Breast epithelium (tissue), 3 donors: ENCODE results near the gene HMCN1.

Source experiments
- POLR2A ChIP-seq: fragments of 450-650 bp; IDR thresholded peaks from one replicate; pipeline ENCODE4 v1.6.1; 2016; ENCODE audit warnings: antibody characterized with exemption, mild to moderate bottlenecking, moderate library complexity
- TF ChIP-seq, protein P1 (sequence below), 3 donors: fragments of 450-650 bp; IDR thresholded peaks; one replicate each; pipeline ENCODE4 v1.5.1; 2016 to 2017; ENCODE audit warnings: antibody characterized with exemption in 3 of 3, mild to moderate bottlenecking in 3 of 3, moderate library complexity in 3 of 3

DNA sequence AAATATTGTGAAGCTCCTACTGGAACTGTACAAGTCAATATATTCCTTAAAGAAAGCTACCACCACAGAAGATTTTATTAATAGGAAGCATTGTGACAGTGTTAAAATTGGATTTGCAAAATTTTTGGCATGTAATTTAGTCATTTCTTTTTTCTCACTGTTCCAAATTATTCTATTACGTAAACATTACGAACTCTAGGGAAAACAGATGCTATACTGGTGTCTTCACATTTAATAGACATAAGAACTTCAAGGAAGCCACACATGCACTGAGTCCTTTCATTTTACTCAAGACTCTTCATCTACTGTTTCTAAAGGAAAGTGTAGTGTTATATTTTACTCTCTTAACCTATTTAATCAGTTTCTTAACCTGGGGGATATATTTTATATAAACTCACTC lies 135.4 kb downstream of the HMCN1 start:
- TF ChIP-seq, protein P1, sequence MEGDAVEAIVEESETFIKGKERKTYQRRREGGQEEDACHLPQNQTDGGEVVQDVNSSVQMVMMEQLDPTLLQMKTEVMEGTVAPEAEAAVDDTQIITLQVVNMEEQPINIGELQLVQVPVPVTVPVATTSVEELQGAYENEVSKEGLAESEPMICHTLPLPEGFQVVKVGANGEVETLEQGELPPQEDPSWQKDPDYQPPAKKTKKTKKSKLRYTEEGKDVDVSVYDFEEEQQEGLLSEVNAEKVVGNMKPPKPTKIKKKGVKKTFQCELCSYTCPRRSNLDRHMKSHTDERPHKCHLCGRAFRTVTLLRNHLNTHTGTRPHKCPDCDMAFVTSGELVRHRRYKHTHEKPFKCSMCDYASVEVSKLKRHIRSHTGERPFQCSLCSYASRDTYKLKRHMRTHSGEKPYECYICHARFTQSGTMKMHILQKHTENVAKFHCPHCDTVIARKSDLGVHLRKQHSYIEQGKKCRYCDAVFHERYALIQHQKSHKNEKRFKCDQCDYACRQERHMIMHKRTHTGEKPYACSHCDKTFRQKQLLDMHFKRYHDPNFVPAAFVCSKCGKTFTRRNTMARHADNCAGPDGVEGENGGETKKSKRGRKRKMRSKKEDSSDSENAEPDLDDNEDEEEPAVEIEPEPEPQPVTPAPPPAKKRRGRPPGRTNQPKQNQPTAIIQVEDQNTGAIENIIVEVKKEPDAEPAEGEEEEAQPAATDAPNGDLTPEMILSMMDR (IDR thresholded peaks at IDR 0.05): no peak
- no peak for TF ChIP-seq POLR2A
